Activated T-cell treated with anti-CD3 and anti-CD28 coated beads, Interleukin-2, amount 50 U/mL, for 48 hours (primary cell): Measurements from ENCODE around the gene CYP2D6.

ENCODE experiments used
- DNase-seq, 2 experiments: peaks; one replicate each; pipeline ENCODE4 v3.0.0-alpha.2; 2020

The CYP2D6 gene

GRCh38 chr22:42079319-42080251 lies 51.0 kb downstream of the CYP2D6 start, which contains the start of gene SMDT1:
SMDT1 (plus strand) TSS chr22:42079700; CDS start chr22:42079769, 69 bp downstream.
- DNase-seq = peak; percentile 98

DNA sequence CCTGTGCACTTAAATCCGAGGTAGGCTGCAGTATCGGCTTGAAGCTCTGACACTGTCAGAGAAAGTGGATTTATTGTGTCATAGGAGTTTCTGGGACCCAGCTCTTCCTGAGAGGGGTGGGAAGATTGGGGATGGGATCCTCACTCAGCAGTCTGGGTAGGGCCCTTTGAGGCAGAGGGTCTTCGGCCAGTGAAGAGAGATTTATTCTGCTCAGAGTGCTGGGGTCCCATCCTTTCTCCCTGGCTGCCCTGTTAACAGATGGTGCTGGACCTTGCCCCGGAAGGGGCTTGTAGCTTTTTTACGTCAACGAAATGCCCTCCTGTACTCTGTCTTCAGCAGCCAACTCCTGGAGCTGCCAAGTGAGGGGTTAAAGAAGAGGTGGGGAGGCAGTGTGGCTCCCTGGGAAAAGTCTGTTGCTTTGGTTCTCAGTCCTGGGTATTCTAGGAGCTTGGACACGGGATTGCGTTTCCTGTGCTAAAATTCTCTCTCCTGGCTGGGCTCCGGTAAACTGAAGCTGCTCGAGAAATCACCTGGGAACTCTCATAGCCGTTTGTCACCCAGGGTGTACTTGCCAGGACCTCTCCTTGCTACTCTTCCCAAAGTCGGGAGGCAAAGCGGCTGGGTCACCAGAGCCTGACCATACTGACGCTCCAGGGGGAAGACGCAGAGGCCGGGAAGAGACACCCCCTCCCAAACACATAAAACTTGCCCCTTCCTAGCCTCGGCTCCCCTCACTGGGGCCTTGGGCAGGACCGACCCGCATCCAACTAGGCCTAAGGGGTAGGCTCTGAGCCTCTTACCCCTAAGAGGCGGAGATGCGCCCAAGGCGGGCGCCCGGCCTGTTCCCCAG lies 51.9 kb downstream of the CYP2D6 start:
- no peak for DNase-seq

DNA sequence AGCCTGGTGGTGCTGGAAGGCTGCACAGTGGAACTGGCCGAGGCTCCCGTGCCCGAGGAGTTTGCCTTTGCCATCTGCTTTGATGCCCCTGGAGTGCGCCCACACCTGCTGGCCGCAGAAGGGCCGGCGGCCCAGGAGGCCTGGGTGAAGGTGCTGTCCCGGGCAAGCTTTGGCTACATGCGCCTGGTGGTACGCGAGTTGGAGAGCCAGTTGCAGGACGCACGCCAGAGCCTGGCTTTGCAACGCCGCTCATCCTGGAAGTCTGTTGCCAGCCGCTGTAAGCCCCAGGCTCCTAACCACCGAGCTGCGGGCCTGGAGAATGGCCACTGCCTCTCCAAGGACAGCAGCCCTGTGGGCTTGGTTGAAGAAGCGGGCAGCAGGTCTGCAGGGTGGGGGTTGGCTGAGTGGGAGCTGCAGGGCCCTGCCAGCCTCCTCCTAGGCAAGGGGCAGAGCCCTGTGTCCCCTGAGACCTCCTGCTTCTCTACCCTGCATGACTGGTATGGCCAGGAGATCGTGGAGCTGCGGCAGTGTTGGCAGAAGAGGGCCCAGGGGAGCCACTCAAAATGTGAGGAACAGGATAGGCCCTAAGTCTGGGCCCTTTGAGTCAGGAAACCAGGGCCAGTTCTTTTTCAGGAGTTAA lies 53.0 kb downstream of the CYP2D6 start:
- no peak for DNase-seq

DNA sequence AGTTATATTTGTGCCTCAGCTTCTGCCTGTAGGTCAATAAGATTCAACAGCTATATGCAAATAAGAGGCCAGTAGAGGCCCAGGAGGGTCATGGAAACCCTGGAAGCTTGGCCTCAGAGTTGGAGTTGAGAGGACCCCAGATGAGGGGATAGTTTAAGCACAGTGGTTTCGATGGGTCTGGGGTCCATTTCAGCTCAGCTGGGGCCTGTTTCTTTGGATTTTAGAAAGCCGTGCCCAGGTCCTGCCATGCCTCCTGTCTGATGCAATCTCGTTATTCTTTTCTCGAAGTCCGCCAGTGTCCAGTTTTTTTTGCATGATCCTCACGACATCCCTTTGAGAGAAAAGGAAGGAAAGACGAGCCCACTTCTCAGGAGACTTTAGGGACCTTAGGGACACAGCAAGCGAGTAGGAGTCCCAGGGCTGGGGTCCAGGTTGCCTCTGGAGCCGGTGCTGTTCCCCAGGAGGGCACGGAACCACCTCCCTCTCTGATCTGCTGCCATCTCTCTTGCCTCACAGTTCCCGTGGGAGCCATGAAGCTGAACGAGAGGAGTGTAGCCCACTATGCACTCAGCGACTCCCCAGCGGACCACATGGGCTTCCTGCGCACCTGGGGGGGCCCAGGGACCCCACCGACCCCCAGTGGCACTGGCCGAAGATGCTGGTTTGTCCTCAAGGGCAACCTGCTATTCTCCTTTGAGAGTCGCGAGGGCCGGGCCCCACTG lies 53.7 kb downstream of the CYP2D6 start:
- DNase-seq = no peak
